K562 (cell line): Measurements from ENCODE around the gene RAG2. TPM values are rescaled to one million over a fixed set of nuclear protein-coding genes. Genes with fewer than 3 reads are reported as not detected.

Experiments used
- ATAC-seq: fragments of 200-7000 bp; cut with Tn5 transposase; 3 replicates; pipeline ENCODE4 v1.9.1; 2020; ENCODE audit warnings: moderate library complexity
- BruUV-seq: library from RNA; stranded (reverse); fragments of 400-500 nt; replicated peaks from 2 replicates; lab custom pipeline; 2021; lab: Mats Ljungman, UMichigan
- CTCF ChIA-PET: fragments of 300-600 bp; formaldehyde crosslinking; extraction: SDS; loops from one replicate; lab custom pipeline; 2021; ENCODE audit warnings: low intra/inter-chr PET ratio; lab: Yijun Ruan, JAX
- POLR2A ChIA-PET: fragments of 300-600, 350-650 bp; sonication (Branson Sonifier 250); formaldehyde crosslinking; extraction: SDS; loops from one replicate; lab custom pipeline; 2021; ENCODE audit warnings: antibody characterized with exemption, inconsistent platforms; lab: Yijun Ruan, JAX
- DNase-seq, 4 experiments: peaks; one replicate each; pipeline versions ENCODE4 v3.0.0 to v3.0.0-alpha.2; 2011 to 2018; ENCODE audit warnings: low spot score in 3 of 4, mixed read lengths in 3 of 4; ENCODE audit errors: extremely low read depth in 1 of 4
- FAIRE-seq: peaks from 2 replicates; lab custom pipeline; 2011; peaks lifted over from hg19 to GRCh38; lab: Jason Lieb, UNC
- H2AFZ ChIP-seq: 2 replicates; pipeline ENCODE4 v1.6.0; 2011; ENCODE audit warnings: low read depth, low read length, control low read depth, inconsistent platforms
- H3K27ac ChIP-seq: fragments of 200-600 bp; 3 replicates; pipeline ENCODE4 v1.8.0; 2011; ENCODE audit warnings: low read depth, mild to moderate bottlenecking, control low read depth, inconsistent platforms, low read length, moderate library complexity, mixed read lengths; ENCODE audit errors: extremely low read depth
- H3K27me3 ChIP-seq, 2 experiments: fragments of 300-600 bp in 1 of 2; 2 replicates in 1 of 2; 3 replicates in 1 of 2; pipeline versions ENCODE4 v1.6.0 to v1.8.0; 2011; ENCODE audit warnings: inconsistent platforms in 2 of 2, low read length in 2 of 2, mild to moderate bottlenecking in 1 of 2, mixed read lengths in 1 of 2, moderate library complexity in 1 of 2; ENCODE audit not compliant: control insufficient read depth in 2 of 2, insufficient read depth in 2 of 2
- H3K36me3 ChIP-seq: fragments of 300-600 bp; 3 replicates; pipeline ENCODE4 v1.8.0; 2011; ENCODE audit warnings: mild to moderate bottlenecking, low read length, inconsistent platforms; ENCODE audit not compliant: control insufficient read depth, insufficient read depth
- H3K4me1 ChIP-seq, 2 experiments: fragments of 200-600 bp in 1 of 2; replicated peaks in 1 of 2; 2 replicates in 1 of 2; 3 replicates in 1 of 2; pipeline versions ENCODE4 v1.5.1 to v1.8.0; 2011; ENCODE audit warnings: inconsistent platforms in 2 of 2, low read length in 2 of 2, mild to moderate bottlenecking in 1 of 2, mixed read lengths in 1 of 2, moderate library complexity in 1 of 2; ENCODE audit not compliant: control insufficient read depth in 2 of 2, insufficient read depth in 2 of 2
- H3K4me2 ChIP-seq: 2 replicates; pipeline ENCODE4 v1.6.1; 2011; ENCODE audit warnings: low read length, control low read depth, inconsistent platforms, mixed read lengths; ENCODE audit not compliant: insufficient read depth
- H3K4me3 ChIP-seq: fragments of 200-600 bp; sonication (generic), shearing (Covaris generic); 2 replicates; pipeline ENCODE4 v1.5.1; 2016; ENCODE audit warnings: control low read depth, inconsistent platforms
- H3K79me2 ChIP-seq: fragments of 200-600 bp; 3 replicates; pipeline ENCODE4 v1.8.0; 2011; ENCODE audit warnings: low read length, inconsistent platforms; ENCODE audit not compliant: control insufficient read depth, insufficient read depth
- H3K9ac ChIP-seq, 2 experiments: 2 replicates each; pipeline versions ENCODE4 v1.6.0 to v1.6.1; 2011; ENCODE audit warnings: low read depth in 2 of 2, low read length in 2 of 2, control low read depth in 1 of 2, inconsistent platforms in 1 of 2, mild to moderate bottlenecking in 1 of 2, mixed read lengths in 1 of 2; ENCODE audit not compliant: insufficient read depth in 1 of 2
- H3K9me1 ChIP-seq: one replicate; pipeline ENCODE4 v1.6.0; 2011; ENCODE audit warnings: inconsistent platforms, mild to moderate bottlenecking, low read length, moderate library complexity; ENCODE audit not compliant: control insufficient read depth, insufficient read depth
- H3K9me3 ChIP-seq: replicated peaks from 2 replicates; pipeline ENCODE4 v1.5.1; 2011; ENCODE audit warnings: low read depth, low read length, inconsistent platforms; ENCODE audit not compliant: control insufficient read depth, insufficient read depth
- H4K20me1 ChIP-seq: replicated peaks from 2 replicates; pipeline ENCODE4 v1.6.1; 2011; ENCODE audit warnings: low read length, inconsistent platforms, mixed read lengths; ENCODE audit not compliant: control insufficient read depth, insufficient read depth
- BCL6 ChIP-seq: fragments of 250-450 bp; sonication (Bioruptor Pico); IDR thresholded peaks from 2 replicates; pipeline ENCODE4 v1.4.0; 2020
- BRD9 ChIP-seq: fragments of 450-650 bp; IDR thresholded peaks from 2 replicates; pipeline ENCODE4 v1.6.1; 2018; ENCODE audit warnings: low read depth; ENCODE audit not compliant: partially characterized antibody
- HDAC3 ChIP-seq: fragments of 450-650 bp; IDR thresholded peaks from 2 replicates; pipeline ENCODE4 v1.6.1; 2018; ENCODE audit warnings: borderline replicate concordance, mild to moderate bottlenecking, moderate library complexity; ENCODE audit not compliant: partially characterized antibody
- HNRNPLL ChIP-seq: fragments of 200-400 bp; formaldehyde crosslinking; IDR thresholded peaks from 2 replicates; pipeline ENCODE4 v1.6.1; 2017; ENCODE audit warnings: low read length, low read depth, mild to moderate bottlenecking; ENCODE audit not compliant: poor library complexity, severe bottlenecking
- RFX1 ChIP-seq: fragments of 450-650 bp; IDR thresholded peaks from 2 replicates; pipeline ENCODE4 v1.6.1; 2016; ENCODE audit warnings: mild to moderate bottlenecking, moderate library complexity
- SPI1 ChIP-seq: IDR thresholded peaks from 2 replicates; pipeline ENCODE4 v1.6.1; 2011; ENCODE audit warnings: low read depth, low read length, control low read depth, borderline replicate concordance
- WGBS: fragments of 100-300 bp; shearing (Covaris generic); methylation state at CpG from one replicate; pipeline ENCODE4 v1.1.6; 2016; ENCODE audit warnings: low coverage, mixed read lengths; ENCODE audit not compliant: insufficient coverage; ENCODE audit errors: missing lambda C conversion rate; 5-methylcytosine and 5-hydroxymethylcytosine counted together
- in situ Hi-C: fragments of 300-500 bp; cut with MboI; formaldehyde crosslinking; loops from 4 replicates; pipeline ENCODE4 v1.15.0; 2018; ENCODE audit warnings: inconsistent platforms, mixed read lengths
- intact Hi-C: fragments of 100-400 bp; cut with micrococcal nuclease; formaldehyde crosslinking; loops from 2 replicates; pipeline ENCODE4 v1.14.2; 2022
- polyA plus RNA-seq, 8 experiments: library from polyadenylated mRNA; depleted of rRNA in 4 of 8; stranded (reverse) in 5 of 8; unstranded in 3 of 8; fragments of >200 nt; fragmentation: Nextera tagmentation in 2 of 8; fragmentation: Illumina TruSeq in 1 of 8; extraction: Ambion mirVana in 2 of 8; extraction: Trizol in 1 of 8; gene quantifications; 2 replicates each; pipeline versions ENCODE4 v1.2.1 to v1.2.3, GENCODE V29; 2011 to 2014; ENCODE audit warnings: inconsistent platforms in 1 of 8, missing spikeins in 1 of 8
- total RNA-seq, 7 experiments: library from RNA; depleted of rRNA in 6 of 7; stranded (reverse); fragments of >200 nt in 6 of 7; fragmentation: Illumina TruSeq in 2 of 7; extraction: Trizol in 2 of 7; gene quantifications; 2 replicates each; pipeline versions ENCODE4 v1.2.1 to v1.2.3, GENCODE V29; 2011 to 2021; ENCODE audit warnings: low replicate concordance in 1 of 7
- TF ChIP-seq, protein P1 (sequence below): fragments of 250-450 bp; sonication (Bioruptor Pico); IDR thresholded peaks from 2 replicates; pipeline ENCODE4 v1.9.0; 2021; ENCODE audit warnings: mild to moderate bottlenecking
- TF ChIP-seq, protein P2 (sequence below): IDR thresholded peaks from 2 replicates; pipeline ENCODE4 v1.6.1; 2012; ENCODE audit warnings: low read depth, low read length, improper control_type of control experiment, borderline replicate concordance

RAG2 gene
- total and polyA plus RNA-seq, 9 of the 15 experiments (the other 6 are each of a cell fraction or from before 2014, with no cell fraction given): 0.06 to 2.7 (median 0.26) TPM; not detected in 3

DNA sequence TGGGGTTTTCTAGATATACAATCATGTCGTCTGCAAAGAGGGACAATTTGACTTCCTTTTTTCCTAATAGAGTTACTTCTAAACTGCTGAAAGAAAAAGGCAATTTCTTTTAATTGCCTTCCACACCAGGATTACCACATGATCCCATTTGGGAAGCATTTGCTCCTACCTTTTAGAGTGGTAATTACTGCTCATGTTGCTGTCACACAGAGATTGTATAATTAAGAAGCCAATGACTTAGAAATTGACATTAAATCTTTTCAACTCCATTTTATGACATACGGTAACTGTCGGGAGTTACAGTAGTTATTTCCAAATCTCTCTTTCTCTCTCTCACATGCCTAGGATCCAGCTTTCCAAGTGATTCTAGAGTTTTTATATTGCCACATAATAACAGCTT lies 17.8 kb upstream of the RAG2 start:
- Histone ChIP-seq H3K36me3 (no peaks in the 10 kb centered on the region), H3K27ac (no peak overlapping the region), H2AFZ (no peak overlapping the region), H3K9me3 (no peaks in the 10 kb centered on the region), H3K4me3 (no peak overlapping the region), H3K27me3 (no peaks in the 10 kb centered on the region), H3K9ac (no peak overlapping the region), H3K4me1 (peaks cover 0 to 17% of the 10 kb centered on the region in 2 experiments; a peak in 2 of 5 replicates), H3K79me2 (no peaks in the 10 kb centered on the region), H3K9me1 (no peaks in the 10 kb centered on the region), H4K20me1 (no peaks in the 10 kb centered on the region), H3K4me2 (no peak overlapping the region)
- BruUV-seq: no TSS peak
- CTCF ChIA-PET: interaction anchor here (1.1 kb wide), 1 partner anchor 52 kb away, joined by 3 read pairs; no protein-coding TSS in a partner anchor
- intact Hi-C loops: no loop called here
- in situ Hi-C loops: no loop called here
- TF ChIP-seq, protein P1, sequence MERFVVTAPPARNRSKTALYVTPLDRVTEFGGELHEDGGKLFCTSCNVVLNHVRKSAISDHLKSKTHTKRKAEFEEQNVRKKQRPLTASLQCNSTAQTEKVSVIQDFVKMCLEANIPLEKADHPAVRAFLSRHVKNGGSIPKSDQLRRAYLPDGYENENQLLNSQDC (CRISPR knock-in tag): no peak
- TF ChIP-seq, protein P2, sequence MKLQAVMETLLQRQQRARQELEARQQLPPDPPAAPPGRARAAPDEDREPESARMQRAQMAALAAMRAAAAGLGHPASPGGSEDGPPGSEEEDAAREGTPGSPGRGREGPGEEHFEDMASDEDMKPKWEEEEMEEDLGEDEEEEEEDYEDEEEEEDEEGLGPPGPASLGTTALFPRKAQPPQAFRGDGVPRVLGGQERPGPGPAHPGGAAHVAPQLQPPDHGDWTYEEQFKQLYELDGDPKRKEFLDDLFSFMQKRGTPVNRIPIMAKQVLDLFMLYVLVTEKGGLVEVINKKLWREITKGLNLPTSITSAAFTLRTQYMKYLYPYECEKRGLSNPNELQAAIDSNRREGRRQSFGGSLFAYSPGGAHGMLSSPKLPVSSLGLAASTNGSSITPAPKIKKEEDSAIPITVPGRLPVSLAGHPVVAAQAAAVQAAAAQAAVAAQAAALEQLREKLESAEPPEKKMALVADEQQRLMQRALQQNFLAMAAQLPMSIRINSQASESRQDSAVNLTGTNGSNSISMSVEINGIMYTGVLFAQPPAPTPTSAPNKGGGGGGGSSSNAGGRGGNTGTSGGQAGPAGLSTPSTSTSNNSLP: no peak
- TF ChIP-seq BCL6 (CRISPR knock-in tag): no peak
- 0 out of 2 replicates have a peak, but pooled peaks have one; percentile 16 for TF ChIP-seq SPI1
- TF ChIP-seq HNRNPLL: no peak
- TF ChIP-seq BRD9: no peak
- TF ChIP-seq HDAC3: no peak
- TF ChIP-seq RFX1: no peak
- WGBS: 27% methylated on average over 3 of the region's 3 CpGs
- no peak for ATAC-seq
- POLR2A ChIA-PET: no interaction called here
- DNase-seq: no peak
- no peak for FAIRE-seq
